A673 (cell line): ENCODE data around the gene CKAP4. TPM values are rescaled to one million over a fixed set of nuclear protein-coding genes. Genes with fewer than 3 reads are reported as not detected.

Source experiments
- BruUV-seq: library from RNA; stranded (reverse); fragments of 400-500 nt; replicated peaks from 2 replicates; lab custom pipeline; 2021; lab: Mats Ljungman, UMichigan
- CTCF ChIA-PET: fragments of 300-600 bp; sonication (Branson Sonifier 250); formaldehyde crosslinking; loops from one replicate; lab custom pipeline; 2022; ENCODE audit warnings: antibody characterized with exemption; lab: Charles Lee
- POLR2A ChIA-PET: fragments of 300-600 bp; sonication (Branson Sonifier 250); formaldehyde crosslinking; loops from one replicate; lab custom pipeline; 2022; ENCODE audit warnings: antibody characterized with exemption; ENCODE audit not compliant: low non-redundant PET; lab: Charles Lee
- DNase-seq: peaks from one replicate; pipeline ENCODE4 v3.0.0-alpha.2; 2015; ENCODE audit warnings: low spot score
- H3K27ac ChIP-seq: fragments of 200-600 bp; sonication (generic); 2 replicates; pipeline ENCODE4 v1.5.1; 2016; ENCODE audit warnings: mixed run types, low read depth, mild to moderate bottlenecking, mixed read lengths, antibody characterized with exemption, low read length; ENCODE audit not compliant: poor library complexity, severe bottlenecking
- H3K27me3 ChIP-seq: fragments of 200-600 bp; sonication (generic); replicated peaks from 2 replicates; pipeline ENCODE4 v1.6.1; 2017; ENCODE audit warnings: mixed run types, low read depth, mild to moderate bottlenecking, mixed read lengths, antibody characterized with exemption, low read length; ENCODE audit not compliant: insufficient read depth, poor library complexity
- H3K36me3 ChIP-seq: fragments of 200-600 bp; sonication (generic); 2 replicates; pipeline ENCODE4 v1.6.1; 2016; ENCODE audit warnings: mixed run types, mild to moderate bottlenecking, mixed read lengths, antibody characterized with exemption, low read length; ENCODE audit not compliant: insufficient read depth, poor library complexity, severe bottlenecking
- H3K4me1 ChIP-seq: fragments of 200-600 bp; sonication (generic); 2 replicates; pipeline ENCODE4 v1.6.1; 2017; ENCODE audit warnings: mixed run types, mild to moderate bottlenecking, mixed read lengths, antibody characterized with exemption, low read length; ENCODE audit not compliant: insufficient read depth, poor library complexity, severe bottlenecking
- H3K4me3 ChIP-seq: fragments of 200-600 bp; sonication (generic); 2 replicates; pipeline ENCODE4 v1.5.1; 2016; ENCODE audit warnings: low read depth, mixed run types, mild to moderate bottlenecking, mixed read lengths, low read length; ENCODE audit not compliant: poor library complexity, severe bottlenecking
- H3K9me3 ChIP-seq: fragments of 200-600 bp; sonication (generic); 2 replicates; pipeline ENCODE4 v1.6.1; 2016; ENCODE audit warnings: mixed run types, low read depth, mild to moderate bottlenecking, mixed read lengths, antibody characterized with exemption, low read length; ENCODE audit not compliant: poor library complexity, severe bottlenecking
- EZH2 ChIP-seq: fragments of 200-600 bp; sonication (generic); IDR thresholded peaks from 2 replicates; pipeline ENCODE4 v1.6.1; 2017; ENCODE audit warnings: borderline replicate concordance, low read depth, mild to moderate bottlenecking, mixed read lengths, antibody characterized with exemption, low read length; ENCODE audit not compliant: poor library complexity, severe bottlenecking
- intact Hi-C: fragments of 100-400 bp; cut with micrococcal nuclease; formaldehyde crosslinking; loops from one replicate; pipeline ENCODE4 v1.10.0; 2022; ENCODE audit not compliant: unreplicated experiment
- total RNA-seq: library from RNA; stranded (reverse); gene quantifications from 2 replicates; pipeline ENCODE4 v1.2.3, GENCODE V29; 2021
- TF ChIP-seq, protein P1 (sequence below): fragments of 300-800, 200-600 bp; sonication (generic); conservative IDR thresholded peaks from 2 replicates; pipeline ENCODE4 v1.5.1; 2017; ENCODE audit warnings: low read depth, mild to moderate bottlenecking, antibody characterized with exemption, low read length, moderate library complexity, mixed read lengths

The CKAP4 gene
- total RNA-seq, 1 experiment from 2014 or later = 81.8 TPM

DNA sequence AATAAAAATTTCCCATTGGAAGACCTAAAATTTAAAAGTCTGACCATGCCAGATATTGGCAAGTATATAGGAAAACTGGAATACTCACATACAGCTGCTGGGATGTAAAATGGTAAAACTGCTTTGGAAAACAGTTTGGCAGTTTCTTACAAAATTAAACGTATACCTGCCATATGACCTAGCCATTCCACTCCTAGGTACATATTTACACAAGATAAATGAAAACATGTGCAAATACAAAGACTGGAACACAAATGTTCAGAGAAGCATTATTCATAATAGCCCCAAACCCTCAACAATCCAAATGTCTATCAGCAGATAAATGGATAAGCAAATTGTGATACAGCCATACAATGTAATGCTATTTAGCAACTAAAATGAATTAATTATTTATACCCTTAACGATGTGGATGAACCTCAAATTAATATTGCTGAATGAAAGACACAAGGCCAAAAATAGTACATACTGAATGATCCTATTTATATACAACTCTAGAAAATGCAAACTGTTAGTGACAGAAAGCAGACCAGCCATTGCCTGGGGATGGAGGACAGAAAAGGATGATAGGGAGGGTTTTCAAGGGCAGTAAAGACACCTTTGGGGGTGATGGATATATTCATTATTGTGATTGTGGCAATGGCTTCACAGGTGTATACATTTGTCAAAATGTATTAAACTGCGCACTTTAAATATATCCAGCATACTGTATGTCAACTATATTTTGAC lies 33.4 kb upstream of the CKAP4 start:
- no peaks in the 10 kb centered on the region for H3K27me3 ChIP-seq
- POLR2A ChIA-PET = no interaction called here
- H3K36me3 ChIP-seq = no peaks in the 10 kb centered on the region
- H3K4me1 ChIP-seq = no peaks in the 10 kb centered on the region
- no TSS peak for BruUV-seq
- no peak overlapping the region for H3K27ac ChIP-seq
- TF ChIP-seq, protein P1, sequence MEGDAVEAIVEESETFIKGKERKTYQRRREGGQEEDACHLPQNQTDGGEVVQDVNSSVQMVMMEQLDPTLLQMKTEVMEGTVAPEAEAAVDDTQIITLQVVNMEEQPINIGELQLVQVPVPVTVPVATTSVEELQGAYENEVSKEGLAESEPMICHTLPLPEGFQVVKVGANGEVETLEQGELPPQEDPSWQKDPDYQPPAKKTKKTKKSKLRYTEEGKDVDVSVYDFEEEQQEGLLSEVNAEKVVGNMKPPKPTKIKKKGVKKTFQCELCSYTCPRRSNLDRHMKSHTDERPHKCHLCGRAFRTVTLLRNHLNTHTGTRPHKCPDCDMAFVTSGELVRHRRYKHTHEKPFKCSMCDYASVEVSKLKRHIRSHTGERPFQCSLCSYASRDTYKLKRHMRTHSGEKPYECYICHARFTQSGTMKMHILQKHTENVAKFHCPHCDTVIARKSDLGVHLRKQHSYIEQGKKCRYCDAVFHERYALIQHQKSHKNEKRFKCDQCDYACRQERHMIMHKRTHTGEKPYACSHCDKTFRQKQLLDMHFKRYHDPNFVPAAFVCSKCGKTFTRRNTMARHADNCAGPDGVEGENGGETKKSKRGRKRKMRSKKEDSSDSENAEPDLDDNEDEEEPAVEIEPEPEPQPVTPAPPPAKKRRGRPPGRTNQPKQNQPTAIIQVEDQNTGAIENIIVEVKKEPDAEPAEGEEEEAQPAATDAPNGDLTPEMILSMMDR = no peak
- no peak for TF ChIP-seq EZH2
- CTCF ChIA-PET = interaction anchor here (1.7 kb wide), 1 partner anchor 55 kb away, joined by 10 read pairs; no protein-coding TSS in a partner anchor
- H3K9me3 ChIP-seq = peaks cover 6% of the 10 kb centered on the region
- intact Hi-C loops = loop anchor here (5.0 kb wide), 1 partner anchor 859 kb away; no protein-coding TSS in a partner anchor
- no peak overlapping the region for H3K4me3 ChIP-seq
- DNase-seq = no peak

- DNase-seq = no peak
- CTCF ChIA-PET = no interaction called here
- Histone ChIP-seq H3K36me3 (no peaks in the 10 kb centered on the region), H3K4me1 (no peaks in the 10 kb centered on the region), H3K4me3 (no peak overlapping the region), H3K27me3 (no peaks in the 10 kb centered on the region), H3K27ac (no peak overlapping the region), H3K9me3 (peaks cover 6% of the 10 kb centered on the region)
- POLR2A ChIA-PET = interaction anchor here (0.5 kb wide), 1 partner anchor 16 kb away, joined by 4 read pairs; no protein-coding TSS in a partner anchor
- no peak for TF ChIP-seq EZH2
- TF ChIP-seq, protein P1 = no peak
- intact Hi-C loops = loop anchor here (5.0 kb wide), 1 partner anchor 858 kb away; no protein-coding TSS in a partner anchor
- BruUV-seq = no TSS peak
Observed at GRCh38 chr12:106280106-106280505, 32.3 kb upstream of the CKAP4 start.

GRCh38 chr12:106276032-106276740 lies 28.4 kb upstream of the CKAP4 start:
- H3K36me3 ChIP-seq = no peaks in the 10 kb centered on the region
- no peak for DNase-seq
- H3K9me3 ChIP-seq = no peaks in the 10 kb centered on the region
- H3K27me3 ChIP-seq = no peaks in the 10 kb centered on the region
- no peak overlapping the region for H3K27ac ChIP-seq
- intact Hi-C loops = no loop called here
- POLR2A ChIA-PET = no interaction called here
- no peak overlapping the region for H3K4me3 ChIP-seq
- TF ChIP-seq, protein P1 = no peak
- TF ChIP-seq EZH2 = no peak
- BruUV-seq = no TSS peak
- CTCF ChIA-PET = no interaction called here
- no peaks in the 10 kb centered on the region for H3K4me1 ChIP-seq
